Lower leg skin (tissue), 4 donors: Measurements from ENCODE around the gene CSPG4. TPM values are rescaled to one million over a fixed set of nuclear protein-coding genes. Genes with fewer than 3 reads are reported as not detected.
A peak's percentile ranks its signal among the peaks of the same experiment; 100 is the strongest.
"Not testable (repeated sequence)": the region's sequence is repeated elsewhere in the genome, so short reads cannot be mapped to it uniquely, and the experiment has no call there.

Experiments used
- DNase-seq, 2 donors: peaks; one replicate each; pipeline ENCODE4 v3.0.0-alpha.2; 2019; ENCODE audit warnings: low spot score in 2 of 2
- H3K4me3 ChIP-seq: fragments of 200-600 bp; sonication (generic); 2 replicates; pipeline ENCODE4 v1.5.1; 2017; ENCODE audit warnings: mild to moderate bottlenecking, low read depth; ENCODE audit not compliant: poor library complexity, severe bottlenecking
- CTCF ChIP-seq, 3 donors: fragments of 450-650 bp; IDR thresholded peaks; one replicate each; pipeline ENCODE4 v1.5.1; 2016; ENCODE audit warnings: antibody characterized with exemption in 3 of 3, mild to moderate bottlenecking in 3 of 3, moderate library complexity in 2 of 3
- POLR2A ChIP-seq, 2 donors: fragments of 450-650 bp; IDR thresholded peaks; one replicate each; pipeline ENCODE4 v1.6.1; 2016 to 2017; ENCODE audit warnings: antibody characterized with exemption in 2 of 2, mild to moderate bottlenecking in 1 of 2, moderate library complexity in 1 of 2
- WGBS, 2 donors: methylation state at CpG; one replicate each; pipeline ENCODE4 v1.1.5; 2018; 5-methylcytosine and 5-hydroxymethylcytosine counted together
- intact Hi-C: fragments of 100-400 bp; cut with DNase I; formaldehyde crosslinking; loops from one replicate; pipeline ENCODE4 v1.15.0; 2023; ENCODE audit warnings: low total_unique reads
- total RNA-seq, 4 donors: library from RNA; depleted of rRNA; stranded (reverse); fragments of >200 nt; gene quantifications; one replicate each; pipeline ENCODE4 v1.1.0, GENCODE V29; 2016

Gene CSPG4
- total RNA-seq, 4 donors from 2014 or later = 9.1 to 28.7 (median 10.5) TPM

GRCh38 chr15:75720297-75720696 lies 7.6 kb upstream of the CSPG4 start:
- TF ChIP-seq CTCF (IDR thresholded peaks at IDR 0.05) (no peak), POLR2A (IDR thresholded peaks at IDR 0.05) (no peak)
- intact Hi-C loops = no loop called here
- 89 to 90% methylated on average over 7 of the region's 7 CpGs for WGBS, 2 donors
- no peak for DNase-seq
- H3K4me3 ChIP-seq = no peak overlapping the region

- intact Hi-C loops = no loop called here
- DNase-seq = peak in 1 of 2 donors; percentile 67
- H3K4me3 ChIP-seq = no peak overlapping the region
- WGBS, 2 donors = 21 to 37% methylated on average over 3 of the region's 3 CpGs
- TF ChIP-seq POLR2A (IDR thresholded peaks at IDR 0.05) (no peak), CTCF (IDR thresholded peaks at IDR 0.05) (no peak)
Observed at GRCh38 chr15:75718328-75718727, 5.7 kb upstream of the CSPG4 start.

GRCh38 chr15:75717001-75717400 lies 4.4 kb upstream of the CSPG4 start:
- DNase-seq, H3K4me3 ChIP-seq, intact Hi-C loops: not testable (repeated sequence)
- 74% methylated on average over 6 of the region's 6 CpGs for WGBS, 2 donors

GRCh38 chr15:75716249-75716950 lies 3.8 kb upstream of the CSPG4 start:
- DNase-seq, H3K4me3 ChIP-seq, intact Hi-C loops: not testable (repeated sequence)
- WGBS, 2 donors = 30 to 40% methylated on average over 2 to 4 of the region's 10 CpGs

- H3K4me3 ChIP-seq = not testable (repeated sequence)
- 62 to 65% methylated on average over 10 of the region's 10 CpGs for WGBS, 2 donors
Observed at GRCh38 chr15:75715312-75715832, 2.7 kb upstream of the CSPG4 start.

GRCh38 chr15:75714195-75714594 lies 1.5 kb upstream of the CSPG4 start:
- no peak overlapping the region for H3K4me3 ChIP-seq
- TF ChIP-seq POLR2A (IDR thresholded peaks at IDR 0.05) (no peak), CTCF (IDR thresholded peaks at IDR 0.05) (no peak)
- 83 to 93% methylated on average over 3 of the region's 3 CpGs for WGBS, 2 donors
- DNase-seq = no peak
- intact Hi-C loops = no loop called here

More at GRCh38 chr15:75715312-75715832, 2.7 kb upstream of the CSPG4 start:
- DNase-seq, intact Hi-C loops: not testable (repeated sequence)

- no peak for DNase-seq
- 49 to 65% methylated on average over 9 of the region's 9 CpGs for WGBS, 2 donors
- intact Hi-C loops = no loop called here
- TF ChIP-seq CTCF (IDR thresholded peaks at IDR 0.05) = no peak
- TF ChIP-seq POLR2A (IDR thresholded peaks at IDR 0.05) = no peak
- H3K4me3 ChIP-seq = no peak overlapping the region
Observed at GRCh38 chr15:75713338-75713895, 769 bp upstream of the CSPG4 start.

GRCh38 chr15:75711495-75711894 lies 1.2 kb downstream of the CSPG4 start:
- intact Hi-C loops, H3K4me3 ChIP-seq, DNase-seq: not testable (repeated sequence)
- 37 to 40% methylated on average over 5 of the region's 7 CpGs for WGBS, 2 donors

- 65 to 68% methylated on average over 3 to 4 of the region's 5 CpGs for WGBS, 2 donors
- not testable (repeated sequence) for H3K4me3 ChIP-seq
Observed at GRCh38 chr15:75710874-75711273, 1.8 kb downstream of the CSPG4 start.

GRCh38 chr15:75709458-75709857 lies 3.2 kb downstream of the CSPG4 start:
- intact Hi-C loops, H3K4me3 ChIP-seq, DNase-seq: not testable (repeated sequence)
- WGBS, 2 donors = 45 to 50% methylated on average over 11 to 13 of the region's 15 CpGs

More at GRCh38 chr15:75710874-75711273, 1.8 kb downstream of the CSPG4 start:
- intact Hi-C loops, DNase-seq: not testable (repeated sequence)
